Hepatocyte (in vitro differentiated cells): Measurements from ENCODE around the gene VPS51. TPM values are rescaled to one million over a fixed set of nuclear protein-coding genes. Genes with fewer than 3 reads are reported as not detected.

Experiments
- DNase-seq: peaks from one replicate; pipeline ENCODE4 v3.0.0-alpha.2; 2016; ENCODE audit warnings: low spot score
- H2AFZ ChIP-seq: fragments of 200-600 bp; sonication (generic); 2 replicates; pipeline ENCODE4 v1.6.0; 2016; ENCODE audit warnings: antibody characterized with exemption, mild to moderate bottlenecking
- H3K27ac ChIP-seq: fragments of 200-600 bp; sonication (generic); 2 replicates; pipeline ENCODE4 v1.5.1; 2016; ENCODE audit warnings: mild to moderate bottlenecking
- H3K27me3 ChIP-seq: fragments of 200-600 bp; sonication (generic); 2 replicates; pipeline ENCODE4 v1.6.1; 2016
- H3K36me3 ChIP-seq: fragments of 200-600 bp; sonication (generic); replicated peaks from 2 replicates; pipeline ENCODE4 v1.5.1; 2016; ENCODE audit warnings: low read depth; ENCODE audit not compliant: insufficient read depth
- H3K4me1 ChIP-seq: fragments of 200-600 bp; sonication (generic); 2 replicates; pipeline ENCODE4 v1.5.1; 2016; ENCODE audit warnings: mild to moderate bottlenecking, moderate library complexity; ENCODE audit not compliant: insufficient read depth
- H3K4me2 ChIP-seq: fragments of 200-600 bp; sonication (generic); 2 replicates; pipeline ENCODE4 v1.6.0; 2016
- H3K4me3 ChIP-seq: fragments of 200-600 bp; sonication (generic); 2 replicates; pipeline ENCODE4 v1.5.1; 2016; ENCODE audit warnings: mild to moderate bottlenecking
- H3K79me2 ChIP-seq: fragments of 200-600 bp; sonication (generic); 2 replicates; pipeline ENCODE4 v1.6.0; 2017; ENCODE audit warnings: mild to moderate bottlenecking
- H3K9me2 ChIP-seq: fragments of 200-600 bp; sonication (generic); replicated peaks from 2 replicates; pipeline ENCODE4 v1.6.0; 2017; ENCODE audit warnings: mild to moderate bottlenecking; ENCODE audit not compliant: insufficient read depth
- H3K9me3 ChIP-seq: fragments of 200-600 bp; sonication (generic); 2 replicates; pipeline ENCODE4 v1.5.1; 2016; ENCODE audit warnings: low read depth, mild to moderate bottlenecking
- H4K20me1 ChIP-seq: fragments of 200-600 bp; sonication (generic); 2 replicates; pipeline ENCODE4 v1.6.0; 2016; ENCODE audit warnings: mild to moderate bottlenecking; ENCODE audit not compliant: insufficient read depth, poor library complexity, severe bottlenecking
- CTCF ChIP-seq: fragments of 200-600 bp; sonication (generic); IDR thresholded peaks from 2 replicates; pipeline ENCODE4 v1.5.1; 2016; ENCODE audit warnings: antibody characterized with exemption, mild to moderate bottlenecking; ENCODE audit not compliant: poor library complexity
- EZH2 ChIP-seq: fragments of 200-600 bp; sonication (generic); IDR thresholded peaks from 2 replicates; pipeline ENCODE4 v1.6.1; 2016; ENCODE audit warnings: antibody characterized with exemption, mild to moderate bottlenecking, borderline replicate concordance
- EZH2phosphoT487 ChIP-seq: fragments of 200-600 bp; sonication (generic); IDR thresholded peaks from one replicate; pipeline ENCODE4 v1.6.1; 2018; ENCODE audit warnings: antibody characterized with exemption, mild to moderate bottlenecking, low read depth, moderate library complexity; ENCODE audit not compliant: unreplicated experiment, severe bottlenecking
- WGBS: methylation state at CpG from one replicate; pipeline ENCODE4 v1.1.6; 2016; ENCODE audit warnings: low lambda C conversion rate; ENCODE audit errors: missing lambda C conversion rate; 5-methylcytosine and 5-hydroxymethylcytosine counted together
- polyA plus RNA-seq: library from polyadenylated mRNA; unstranded; fragments of >200 nt; fragmentation: Nextera tagmentation; extraction: Ambion mirVana; gene quantifications from 2 replicates; pipeline ENCODE4 v1.2.1, GENCODE V29; 2016
- total RNA-seq: library from RNA; depleted of rRNA; stranded (reverse); fragments of >200 nt; gene quantifications from 2 replicates; pipeline ENCODE4 v1.2.3, GENCODE V29; 2014

Gene VPS51
- total and polyA plus RNA-seq, 2 experiments from 2014 or later: 63.5 to 242 TPM

DNA sequence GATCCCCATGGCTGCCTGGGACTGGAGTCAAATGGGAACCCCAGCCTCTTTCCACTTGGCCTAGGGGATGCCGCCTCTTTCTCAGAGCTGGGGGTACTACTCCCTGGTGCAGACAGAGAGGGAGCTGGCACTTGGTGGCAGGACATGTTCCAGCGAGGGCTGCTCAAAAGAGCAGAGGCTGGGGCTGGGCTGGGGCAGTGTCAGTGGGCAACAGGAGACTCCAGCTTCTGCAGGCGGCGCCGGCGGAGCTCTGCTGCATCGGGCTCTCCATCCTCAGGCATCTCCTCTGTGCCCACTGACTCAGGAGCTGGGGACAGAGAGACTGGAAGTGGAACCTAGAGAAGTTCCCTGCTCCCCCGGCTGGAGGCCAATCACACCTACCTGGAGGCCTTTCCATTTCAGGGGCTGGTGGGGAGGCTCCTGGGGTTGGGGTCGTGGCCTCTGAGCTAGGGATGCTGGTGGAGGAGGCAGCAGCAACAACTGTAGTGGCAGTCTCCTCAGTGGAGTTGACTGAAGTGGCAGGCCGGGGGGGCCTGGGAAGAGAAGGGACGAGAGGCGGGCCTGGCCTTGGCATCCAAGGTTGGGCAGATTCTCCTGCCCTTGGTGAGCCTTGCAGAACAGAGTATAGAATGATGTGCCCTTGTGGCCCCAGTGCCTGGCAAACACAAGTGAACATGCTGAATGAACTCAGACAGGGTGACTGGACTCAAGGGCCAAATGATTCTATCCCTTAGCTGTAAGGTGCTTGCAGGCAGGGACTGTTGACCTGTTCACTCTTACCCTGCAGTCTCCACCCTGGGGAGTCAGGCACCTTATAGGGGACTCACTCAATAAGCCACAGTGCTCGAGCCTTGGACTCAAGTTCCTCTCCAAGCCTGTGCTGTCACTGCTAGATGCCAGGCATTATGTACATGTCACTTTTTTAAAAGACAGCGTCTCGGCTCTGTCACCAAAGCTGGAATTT is 32.5 kb downstream of the VPS51 start:
- DNase-seq: no peak
- no peaks in the 10 kb centered on the region for H3K9me3 ChIP-seq
- no peak overlapping the region for H3K4me3 ChIP-seq
- WGBS: 95% methylated on average over 15 of the region's 15 CpGs
- TF ChIP-seq CTCF (no peak), EZH2phosphoT487 (no peak), EZH2 (no peak)
- no peaks in the 10 kb centered on the region for H3K9me2 ChIP-seq
- no peaks in the 10 kb centered on the region for H3K27me3 ChIP-seq
- no peak overlapping the region for H3K27ac ChIP-seq
- peaks cover 4% of the 10 kb centered on the region for H4K20me1 ChIP-seq
- no peak overlapping the region for H3K4me2 ChIP-seq
- H2AFZ ChIP-seq: no peak overlapping the region
- H3K36me3 ChIP-seq: no peaks in the 10 kb centered on the region
- peaks cover 40% of the 10 kb centered on the region for H3K79me2 ChIP-seq
- peaks cover 8% of the 10 kb centered on the region for H3K4me1 ChIP-seq

- no peaks in the 10 kb centered on the region for H3K27me3 ChIP-seq
- H2AFZ ChIP-seq: no peak overlapping the region
- peaks cover 34% of the 10 kb centered on the region for H3K79me2 ChIP-seq
- H3K4me1 ChIP-seq: peaks cover 8% of the 10 kb centered on the region
- H3K27ac ChIP-seq: no peak overlapping the region
- DNase-seq: no peak
- WGBS: 92% methylated on average over 12 of the region's 13 CpGs
- TF ChIP-seq EZH2phosphoT487: no peak
- no peak for TF ChIP-seq CTCF
- no peak for TF ChIP-seq EZH2
- no peak overlapping the region for H3K4me2 ChIP-seq
- H3K36me3 ChIP-seq: no peaks in the 10 kb centered on the region
- no peaks in the 10 kb centered on the region for H3K9me3 ChIP-seq
- no peaks in the 10 kb centered on the region for H3K9me2 ChIP-seq
- no peak overlapping the region for H3K4me3 ChIP-seq
- H4K20me1 ChIP-seq: peaks cover 4% of the 10 kb centered on the region
Observed at GRCh38 chr11:65129649-65130441, 33.8 kb downstream of the VPS51 start.

GRCh38 chr11:65130631-65131416 is 34.8 kb downstream of the VPS51 start:
- TF ChIP-seq EZH2 (no peak), EZH2phosphoT487 (no peak)
- peaks cover 30% of the 10 kb centered on the region for H3K79me2 ChIP-seq
- no peak overlapping the region for H2AFZ ChIP-seq
- H3K27me3 ChIP-seq: no peaks in the 10 kb centered on the region
- no peak overlapping the region for H3K27ac ChIP-seq
- no peaks in the 10 kb centered on the region for H3K9me3 ChIP-seq
- peaks cover 13% of the 10 kb centered on the region for H3K4me1 ChIP-seq
- H3K4me2 ChIP-seq: no peak overlapping the region
- WGBS: 97% methylated on average over 13 of the region's 19 CpGs
- no peak for DNase-seq
- H4K20me1 ChIP-seq: peaks cover 4% of the 10 kb centered on the region
- no peaks in the 10 kb centered on the region for H3K9me2 ChIP-seq
- no peak overlapping the region for H3K4me3 ChIP-seq
- H3K36me3 ChIP-seq: no peaks in the 10 kb centered on the region
